ENCODE results near the gene SUGT1.

SUGT1 gene

GRCh38 chr13:52650731-52651130 is 1.9 kb upstream of the SUGT1 start:
- TF ChIP-seq, protein P1, sequence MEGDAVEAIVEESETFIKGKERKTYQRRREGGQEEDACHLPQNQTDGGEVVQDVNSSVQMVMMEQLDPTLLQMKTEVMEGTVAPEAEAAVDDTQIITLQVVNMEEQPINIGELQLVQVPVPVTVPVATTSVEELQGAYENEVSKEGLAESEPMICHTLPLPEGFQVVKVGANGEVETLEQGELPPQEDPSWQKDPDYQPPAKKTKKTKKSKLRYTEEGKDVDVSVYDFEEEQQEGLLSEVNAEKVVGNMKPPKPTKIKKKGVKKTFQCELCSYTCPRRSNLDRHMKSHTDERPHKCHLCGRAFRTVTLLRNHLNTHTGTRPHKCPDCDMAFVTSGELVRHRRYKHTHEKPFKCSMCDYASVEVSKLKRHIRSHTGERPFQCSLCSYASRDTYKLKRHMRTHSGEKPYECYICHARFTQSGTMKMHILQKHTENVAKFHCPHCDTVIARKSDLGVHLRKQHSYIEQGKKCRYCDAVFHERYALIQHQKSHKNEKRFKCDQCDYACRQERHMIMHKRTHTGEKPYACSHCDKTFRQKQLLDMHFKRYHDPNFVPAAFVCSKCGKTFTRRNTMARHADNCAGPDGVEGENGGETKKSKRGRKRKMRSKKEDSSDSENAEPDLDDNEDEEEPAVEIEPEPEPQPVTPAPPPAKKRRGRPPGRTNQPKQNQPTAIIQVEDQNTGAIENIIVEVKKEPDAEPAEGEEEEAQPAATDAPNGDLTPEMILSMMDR (conservative IDR thresholded peaks at IDR 0.05; ENCODE audit: control insufficient read depth, insufficient read depth, low read depth, low read length): no peak
- DNase-seq (ENCODE audit: low read depth): no peak
- H3K4me3 ChIP-seq (ENCODE audit: control insufficient read depth, low read depth, low read length): peak overlapping the region; percentile 93

DNA sequence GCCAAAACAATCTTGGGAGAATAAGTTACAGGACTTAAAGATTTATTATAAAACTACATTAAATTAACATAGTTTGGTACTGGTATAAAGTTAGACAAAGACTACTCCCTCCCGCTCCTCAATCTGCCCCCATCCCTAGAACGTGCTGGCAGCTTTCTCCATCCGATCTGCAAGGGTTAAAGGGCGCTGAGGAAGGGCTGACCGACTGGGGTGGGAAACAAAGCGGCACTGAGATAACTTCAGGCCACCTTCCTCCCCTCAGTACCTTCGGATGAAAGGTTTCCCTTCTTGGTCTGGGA is 790 bp upstream of the SUGT1 start:
- no peak for DNase-seq (ENCODE audit: low read depth)
- H3K4me3 ChIP-seq (ENCODE audit: control insufficient read depth, low read depth, low read length): peak overlapping the region; percentile 93
- TF ChIP-seq, protein P1 (conservative IDR thresholded peaks at IDR 0.05; ENCODE audit: control insufficient read depth, insufficient read depth, low read depth, low read length): no peak

GRCh38 chr13:52652980-52653303 is 306 bp downstream of the SUGT1 start:
- no peak for DNase-seq (ENCODE audit: low read depth)
- peak overlapping the region; percentile 93 for H3K4me3 ChIP-seq (ENCODE audit: control insufficient read depth, low read depth, low read length)
- TF ChIP-seq, protein P1 (conservative IDR thresholded peaks at IDR 0.05; ENCODE audit: control insufficient read depth, insufficient read depth, low read depth, low read length): no peak

DNA sequence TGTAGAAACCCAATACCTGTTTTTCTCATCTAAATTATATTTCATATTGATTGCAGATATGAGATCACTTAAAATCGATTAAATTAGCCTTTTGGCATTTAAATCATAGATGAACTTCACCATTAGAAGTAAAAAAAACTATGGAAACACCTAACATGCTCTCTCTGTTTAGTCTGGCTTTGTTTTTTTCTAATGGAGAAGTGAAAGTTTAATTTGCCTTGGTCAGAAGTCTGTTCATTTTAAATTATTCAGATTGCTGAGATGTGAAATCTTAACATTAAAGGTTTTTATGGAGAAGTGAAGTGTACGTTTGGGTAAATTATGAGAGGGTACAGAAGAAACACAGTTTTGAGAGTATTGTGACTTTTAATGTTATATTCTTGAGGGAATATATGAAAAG is 6.7 kb downstream of the SUGT1 start:
- TF ChIP-seq, protein P1 (conservative IDR thresholded peaks at IDR 0.05; ENCODE audit: control insufficient read depth, insufficient read depth, low read depth, low read length): no peak
- H3K4me3 ChIP-seq (ENCODE audit: control insufficient read depth, low read depth, low read length): no peak overlapping the region
- DNase-seq (ENCODE audit: low read depth): no peak

DNA sequence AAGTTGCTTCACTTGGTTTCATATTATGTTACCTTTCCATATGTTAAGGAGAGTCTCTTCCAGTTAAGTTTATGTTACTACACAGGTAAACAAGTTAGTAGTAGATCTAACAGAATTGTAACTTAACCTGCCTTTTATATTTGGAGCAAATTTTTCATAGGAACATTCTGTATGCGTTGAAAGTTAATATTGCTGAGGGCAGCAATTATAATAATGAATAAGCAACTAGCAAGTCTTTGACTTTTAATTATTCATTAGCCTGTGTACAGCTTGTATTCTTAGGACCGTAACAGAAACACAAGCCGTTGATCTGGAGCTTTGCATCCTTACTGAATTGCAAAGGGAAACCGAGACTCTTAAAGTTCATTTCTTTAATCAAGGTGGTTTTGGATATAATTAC is 11.6 kb downstream of the SUGT1 start:
- TF ChIP-seq, protein P1 (conservative IDR thresholded peaks at IDR 0.05; ENCODE audit: control insufficient read depth, insufficient read depth, low read depth, low read length): no peak
- DNase-seq (ENCODE audit: low read depth): no peak
- no peak overlapping the region for H3K4me3 ChIP-seq (ENCODE audit: control insufficient read depth, low read depth, low read length)

DNA sequence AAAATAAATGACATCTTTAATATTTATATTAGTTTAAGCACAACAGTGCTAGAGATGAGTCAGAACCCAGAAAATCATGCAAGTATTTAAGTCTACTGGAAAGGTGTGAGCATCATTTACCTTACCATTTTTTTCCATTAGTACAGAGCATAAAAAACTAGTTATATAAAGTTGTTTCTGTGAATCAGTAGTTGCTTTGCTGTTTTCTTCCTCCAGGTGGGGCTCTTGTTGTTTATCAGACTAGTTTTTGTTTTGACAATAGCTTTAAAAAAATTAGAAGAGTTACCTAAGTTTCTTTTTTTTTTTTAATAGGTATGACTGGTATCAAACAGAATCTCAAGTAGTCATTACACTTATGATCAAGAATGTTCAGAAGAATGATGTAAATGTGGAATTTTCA is 12.7 kb downstream of the SUGT1 start:
- DNase-seq (ENCODE audit: low read depth): peak; percentile 41
- no peak overlapping the region for H3K4me3 ChIP-seq (ENCODE audit: control insufficient read depth, low read depth, low read length)
- TF ChIP-seq, protein P1 (conservative IDR thresholded peaks at IDR 0.05; ENCODE audit: control insufficient read depth, insufficient read depth, low read depth, low read length): peak; percentile 58

GRCh38 chr13:52669677-52670076 is 17.0 kb downstream of the SUGT1 start:
- TF ChIP-seq, protein P1 (conservative IDR thresholded peaks at IDR 0.05; ENCODE audit: control insufficient read depth, insufficient read depth, low read depth, low read length): no peak
- no peak for DNase-seq (ENCODE audit: low read depth)
- no peak overlapping the region for H3K4me3 ChIP-seq (ENCODE audit: control insufficient read depth, low read depth, low read length)

Data from fibroblast of mammary gland (primary cell).